GM19324 (cell line): ENCODE results near the gene NAA80.
"Not testable (repeated sequence)": the region's sequence is repeated elsewhere in the genome, so short reads cannot be mapped to it uniquely, and the experiment has no call there.

Experiments
- ATAC-seq: cut with Tn5 transposase; IDR thresholded peaks from one replicate; pipeline ENCODE4 v1.9.1; 2021; ENCODE audit warnings: mild to moderate bottlenecking, moderate library complexity; ENCODE audit not compliant: unreplicated experiment, low FRiP score

The NAA80 gene

DNA sequence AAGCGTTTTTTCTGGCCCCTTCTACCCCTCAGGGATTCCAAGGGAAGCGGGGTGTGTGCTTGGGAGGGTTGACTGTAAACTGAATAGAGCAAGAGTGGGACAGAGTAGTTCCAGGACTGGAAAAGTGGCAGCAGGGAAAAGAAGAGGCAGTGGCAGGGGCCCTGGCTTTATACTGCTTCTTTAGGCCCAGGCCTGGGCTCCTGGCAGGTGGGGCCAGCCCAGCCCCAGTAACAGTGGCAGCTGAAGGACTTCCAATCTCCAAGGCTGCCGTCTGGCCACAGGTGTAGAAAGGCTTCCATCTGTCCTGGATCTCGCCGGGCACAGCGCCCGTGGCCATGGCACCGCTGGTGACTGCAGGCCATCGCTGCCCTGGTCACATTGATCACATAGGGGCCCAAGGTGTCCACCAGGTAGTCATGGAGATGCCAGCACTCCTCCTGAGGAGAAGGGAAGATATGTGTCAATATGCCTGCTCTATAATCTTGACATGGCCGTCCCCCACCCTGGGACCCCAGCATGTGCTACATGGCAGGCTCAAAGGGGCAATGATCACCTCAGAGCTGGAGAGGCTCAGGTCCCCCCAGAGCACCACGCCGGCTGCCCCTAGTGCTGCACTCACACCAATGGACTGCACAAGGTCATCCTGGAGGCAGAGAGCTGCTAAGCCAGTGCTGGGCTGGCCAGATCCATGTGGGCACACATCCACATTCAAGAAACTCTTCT lies 6.0 kb downstream of the NAA80 start:
- ATAC-seq: no peak

DNA sequence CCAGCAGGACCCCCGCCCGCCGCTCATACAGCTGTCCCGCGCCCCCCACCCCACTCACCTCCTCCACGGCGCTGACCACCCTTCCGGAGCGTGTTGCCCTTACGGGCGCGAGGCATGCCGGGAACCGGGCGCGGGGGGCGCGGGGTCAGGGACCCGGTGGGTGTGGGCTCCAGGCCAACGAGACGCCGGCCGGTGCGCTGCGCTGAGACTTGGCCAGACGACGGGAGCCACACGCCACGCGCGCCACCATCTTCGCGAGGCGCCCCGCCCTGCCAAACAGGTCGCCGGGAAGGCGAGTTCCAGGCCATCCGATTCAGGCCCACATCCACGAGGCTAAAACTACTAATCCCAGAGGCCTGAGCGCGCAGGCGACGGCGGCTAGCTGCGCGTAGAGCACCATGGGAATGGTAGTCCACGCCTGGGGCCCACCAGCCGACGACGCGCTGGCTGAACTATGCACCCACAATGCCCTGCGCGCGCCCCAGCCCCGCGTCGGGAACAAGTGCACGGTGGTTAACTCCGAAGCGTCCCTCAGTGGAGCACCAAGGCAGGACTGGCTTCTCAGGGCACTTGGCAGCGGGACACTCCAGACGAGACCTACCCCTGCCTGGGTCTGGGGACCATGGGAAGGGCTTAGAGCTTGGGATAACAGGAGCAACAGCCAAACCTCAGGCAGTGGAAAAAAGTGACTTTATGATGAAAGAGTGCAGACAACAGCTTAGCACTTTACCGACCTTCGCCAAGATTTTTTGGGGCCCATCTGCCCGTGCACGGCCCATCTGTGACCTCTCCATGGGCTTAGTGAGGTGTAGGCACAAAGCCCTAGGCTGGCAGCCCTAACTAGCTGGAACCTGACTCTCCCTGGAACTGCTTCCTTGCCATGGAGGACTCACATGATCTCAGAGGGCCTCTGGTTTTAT lies 6.8 kb downstream of the NAA80 start, which contains the start of gene IFRD2:
Gene IFRD2, minus strand, starts transcription at position 271 of the 920 bp plus-strand sequence. Its CDS starts 155 bp downstream, at position 116.
- ATAC-seq: peak; percentile 89

DNA sequence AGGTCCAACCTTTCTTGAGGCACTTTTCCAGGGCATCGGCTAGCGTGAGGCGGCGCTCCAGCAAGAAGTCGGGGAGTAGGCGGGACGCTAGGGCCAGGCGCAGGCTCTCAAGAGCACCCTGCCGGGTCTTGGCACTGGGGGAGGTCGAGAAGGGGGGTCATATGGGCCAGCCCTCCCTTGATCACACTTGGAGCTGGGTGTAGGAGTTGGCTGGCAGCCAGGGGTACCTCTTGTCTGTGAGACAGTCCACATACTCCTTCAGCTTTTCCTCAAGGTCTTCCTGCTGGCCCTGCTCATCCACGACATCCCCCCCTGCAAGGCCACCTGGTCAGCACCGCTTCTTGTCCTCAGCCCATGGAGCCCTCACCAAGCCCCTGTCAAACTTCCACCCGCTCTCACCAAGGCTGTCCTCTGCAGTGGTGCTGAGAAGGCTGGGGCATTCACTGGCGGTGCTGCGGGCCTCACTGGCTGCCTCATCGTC lies 9.0 kb downstream of the NAA80 start:
- ATAC-seq: no peak

DNA sequence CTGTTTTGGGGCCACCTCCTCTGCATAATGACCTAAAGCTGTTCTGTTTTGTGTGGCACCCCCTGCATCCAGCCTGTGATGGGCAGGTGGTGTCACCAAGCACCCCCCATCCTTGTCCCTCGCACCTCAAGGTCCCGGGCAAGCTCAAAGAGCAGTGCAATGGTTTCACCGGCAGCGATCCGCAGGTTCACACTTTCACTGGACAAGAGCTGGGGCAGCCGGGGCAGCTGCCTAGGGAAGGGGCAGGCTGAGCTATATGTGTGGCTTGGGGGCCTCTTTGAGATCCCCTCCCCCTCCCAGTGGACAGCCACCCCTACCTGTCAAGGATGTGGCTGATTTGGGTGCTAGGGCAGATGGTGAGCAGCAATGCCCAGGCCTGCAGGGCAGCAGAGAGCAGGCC lies 10.1 kb downstream of the NAA80 start:
- no peak for ATAC-seq

DNA sequence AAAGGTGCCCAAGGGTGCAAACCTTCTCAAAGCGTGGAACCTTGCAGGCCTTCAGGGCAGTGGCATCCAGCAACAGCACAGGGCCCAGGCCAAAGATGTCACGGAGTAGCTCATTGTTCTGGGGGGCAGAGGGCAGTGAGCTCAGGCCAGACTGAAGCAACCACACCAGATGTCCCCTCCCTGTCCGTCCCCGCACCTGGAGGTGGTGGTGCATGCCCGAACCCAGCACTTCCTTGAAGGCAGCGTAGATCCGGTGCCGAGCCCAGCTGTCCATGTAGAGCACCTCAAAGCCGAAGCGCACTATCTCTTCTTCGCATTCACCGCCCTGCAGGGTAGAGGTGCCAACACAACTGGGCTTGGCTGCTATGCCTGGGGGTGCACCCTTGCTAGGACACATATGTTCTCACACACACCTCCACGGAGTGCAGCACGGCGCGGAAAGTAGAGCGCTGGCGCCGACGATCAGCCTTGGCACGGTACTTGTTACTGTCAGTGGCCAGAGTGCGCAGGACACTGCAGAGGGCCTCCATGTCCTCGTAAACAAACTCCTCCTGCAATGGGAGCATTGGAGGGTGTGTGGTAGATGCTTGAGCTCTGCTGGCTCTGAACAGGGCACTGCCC lies 10.7 kb downstream of the NAA80 start:
- no peak for ATAC-seq

DNA sequence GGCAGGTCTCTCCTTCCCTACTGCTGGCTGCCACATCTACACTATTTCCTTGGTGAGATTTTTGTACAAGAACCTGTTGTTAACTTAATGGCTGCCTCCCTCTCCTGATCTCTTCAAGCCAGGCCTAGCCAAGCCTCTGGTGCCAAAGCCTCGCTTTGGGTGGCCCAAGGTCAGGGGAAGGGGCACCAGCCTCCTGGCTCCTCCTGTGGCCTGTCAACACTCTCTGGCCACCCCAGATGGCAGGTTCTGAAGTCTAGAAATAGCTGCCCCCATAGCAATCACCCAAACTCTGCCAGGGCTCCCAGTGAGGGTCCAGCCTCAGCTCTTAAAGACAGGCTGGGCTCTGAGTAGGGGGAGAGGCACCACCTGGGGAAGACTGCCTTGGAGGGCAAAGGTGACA lies 11.9 kb downstream of the NAA80 start:
- ATAC-seq: no peak

DNA sequence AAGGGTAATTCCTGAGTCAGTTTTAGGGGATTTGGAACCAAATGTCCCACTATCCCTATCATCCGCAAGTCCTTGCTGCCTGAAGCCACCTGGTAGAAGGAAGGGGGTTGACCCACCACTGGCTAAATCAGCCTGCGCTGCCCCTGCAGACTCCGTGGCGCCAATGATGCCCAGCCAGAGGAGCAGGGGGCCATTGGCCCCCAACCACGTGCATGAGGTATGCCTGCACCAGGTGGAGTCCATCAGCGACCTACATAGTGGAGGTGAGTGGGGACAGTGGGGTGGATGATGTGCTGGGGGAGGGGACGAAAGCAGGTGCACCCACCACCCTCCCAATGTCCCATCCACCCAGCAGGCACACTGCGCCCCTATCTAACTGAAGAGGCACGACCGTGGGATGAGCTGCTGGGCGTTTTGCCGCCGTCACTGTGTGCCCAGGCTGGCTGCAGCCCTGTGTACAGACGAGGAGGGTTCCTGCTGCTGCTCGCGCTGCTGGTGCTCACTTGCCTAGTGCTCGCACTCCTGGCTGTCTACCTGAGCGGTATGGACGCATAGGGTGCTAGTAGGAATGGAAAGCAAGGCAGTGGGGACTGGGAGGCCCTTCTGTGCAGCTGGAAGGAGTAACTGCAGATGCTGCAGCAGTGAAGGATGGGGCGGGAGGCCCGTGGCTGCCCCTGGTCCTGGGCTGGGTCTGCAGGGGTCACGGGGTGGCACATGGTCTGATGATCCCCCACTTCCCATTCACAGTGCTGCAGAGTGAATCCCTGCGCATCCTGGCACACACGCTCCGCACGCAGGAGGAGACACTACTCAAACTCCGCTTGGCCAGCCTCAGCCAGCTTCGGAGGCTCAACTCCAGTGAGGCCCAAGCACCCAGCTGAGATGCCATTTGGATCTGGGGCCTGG lies 12.6 kb downstream of the NAA80 start:
- no peak for ATAC-seq

DNA sequence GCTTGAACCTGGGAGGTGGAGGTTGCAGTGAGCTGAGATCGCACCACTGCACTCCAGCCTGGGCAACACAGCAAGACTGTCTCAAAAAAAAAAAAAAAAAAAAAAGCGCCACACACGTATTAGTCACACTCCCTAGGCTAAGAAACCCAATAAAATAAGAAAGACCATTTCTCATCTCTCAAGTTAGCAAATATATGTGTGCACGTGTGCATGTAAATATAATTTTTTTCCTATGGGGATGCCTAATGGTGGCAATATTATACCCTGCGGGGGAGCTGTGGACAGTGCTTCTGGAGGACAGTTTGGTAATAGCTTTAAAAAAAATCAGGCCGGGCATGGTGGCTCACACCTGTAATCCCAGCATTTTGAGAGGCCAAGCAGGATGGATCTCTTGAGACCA lies 15.1 kb downstream of the NAA80 start:
- not testable (repeated sequence) for ATAC-seq

DNA sequence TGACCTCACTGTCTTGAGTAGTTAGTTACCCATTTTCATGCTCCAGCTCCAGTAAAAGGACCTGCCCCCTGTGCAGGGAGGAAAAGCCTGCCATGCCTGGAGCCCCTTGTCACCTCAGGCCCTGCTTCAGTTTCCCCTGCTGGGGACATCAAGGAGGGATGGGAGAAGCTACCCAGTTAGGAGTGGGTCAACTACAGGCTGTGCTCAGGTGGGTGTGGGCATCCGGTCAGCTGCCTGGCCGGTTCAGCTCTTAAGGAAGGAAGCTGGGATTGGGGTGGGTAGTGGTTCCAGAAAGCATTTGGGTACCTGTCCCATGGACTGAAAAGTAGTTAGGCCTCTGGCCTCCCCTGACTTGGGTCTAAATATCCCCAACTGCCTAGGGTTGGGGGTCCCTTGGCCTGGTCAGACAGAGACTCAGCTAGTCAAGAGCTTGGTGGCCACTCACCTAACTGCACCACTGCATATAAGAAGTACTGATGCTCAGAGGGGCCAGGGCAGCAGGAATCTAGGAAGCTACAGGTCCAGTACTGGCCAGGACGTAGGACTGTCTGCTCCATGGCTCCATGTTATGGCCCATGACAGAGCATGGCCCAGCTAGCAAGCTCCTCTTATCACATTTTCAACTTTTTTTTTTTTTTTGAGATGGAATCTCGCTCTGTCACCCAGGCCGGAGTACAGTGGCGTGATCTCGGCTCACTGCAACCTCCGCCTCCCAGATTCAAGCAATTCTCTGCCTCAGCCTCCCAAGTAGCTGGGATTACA lies 19.8 kb downstream of the NAA80 start:
- ATAC-seq: no peak

DNA sequence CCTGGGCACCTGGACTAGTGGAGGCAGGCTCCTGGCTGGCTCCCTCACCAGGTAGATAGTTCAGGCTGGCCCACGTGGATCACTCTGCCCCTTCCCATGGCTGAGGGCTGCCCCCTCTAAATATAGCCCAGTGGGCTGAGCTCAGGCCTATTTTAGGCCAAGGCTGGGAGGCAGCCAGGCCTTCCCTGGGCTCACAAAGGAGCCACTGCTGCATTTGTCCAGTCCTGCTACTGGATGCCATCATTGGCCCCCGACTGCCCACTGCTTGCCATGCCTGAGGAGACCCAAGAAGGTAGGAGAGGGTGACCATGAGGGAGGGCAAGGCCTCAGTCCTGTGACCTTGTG lies 20.4 kb downstream of the NAA80 start, which contains the start of gene LSMEM2:
Gene LSMEM2, plus strand, starts transcription at position 208 of the 345 bp plus-strand sequence. Its CDS starts 27 bp downstream, at position 235.
- ATAC-seq: no peak

DNA sequence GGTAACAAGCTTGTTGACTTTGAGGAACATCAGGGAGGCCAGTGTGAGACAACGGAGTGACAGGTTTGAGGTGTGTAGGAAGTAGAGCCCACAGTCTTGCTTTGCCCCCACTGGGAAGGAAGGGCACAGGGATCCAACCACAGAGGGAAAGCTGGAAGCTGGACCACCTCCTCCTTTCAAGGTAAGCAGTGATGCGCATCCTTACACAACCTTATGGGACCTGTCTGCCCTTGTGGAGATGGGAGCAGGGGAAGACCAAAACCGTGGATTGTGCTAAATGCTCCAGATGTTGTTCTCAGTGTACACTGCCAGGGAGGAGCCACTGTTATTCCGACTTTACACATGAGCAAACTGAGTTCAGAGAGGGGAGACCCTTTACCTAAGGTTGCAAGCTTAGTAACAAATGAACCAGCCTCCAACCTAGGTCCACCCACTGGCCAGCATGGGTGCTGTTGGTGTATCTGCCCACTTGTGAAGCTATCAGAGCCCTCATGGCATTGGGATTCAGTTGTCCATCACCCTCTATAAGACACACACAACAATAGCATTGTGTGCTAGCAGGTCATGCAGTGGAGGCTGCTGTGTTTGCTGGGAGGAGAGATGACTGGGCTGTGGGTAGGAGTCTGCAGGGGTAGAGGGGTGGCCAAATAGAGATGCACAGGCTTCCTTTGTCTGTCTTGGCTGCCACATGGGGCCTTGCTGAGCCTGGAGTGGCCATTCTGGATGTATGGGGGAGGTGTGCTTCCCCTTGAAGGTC lies 20.9 kb downstream of the NAA80 start:
- no peak for ATAC-seq

DNA sequence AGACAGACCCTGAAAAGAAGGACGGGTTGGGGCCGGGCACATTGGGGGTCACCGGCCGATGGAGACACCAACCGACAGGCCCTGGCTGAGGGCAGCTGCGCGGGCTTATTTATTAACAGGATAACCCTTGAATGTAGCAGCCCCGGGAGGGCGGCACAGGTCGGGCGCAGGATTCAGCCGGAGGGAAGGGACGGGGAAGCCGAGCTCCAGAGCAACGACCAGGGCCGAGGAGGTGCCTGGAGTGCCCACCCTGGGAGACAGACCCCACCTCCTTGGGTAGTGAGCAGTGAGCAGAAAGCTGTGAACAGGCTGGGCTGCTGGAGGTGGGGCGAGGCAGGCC lies 22.5 kb downstream of the NAA80 start:
- ATAC-seq: no peak

DNA sequence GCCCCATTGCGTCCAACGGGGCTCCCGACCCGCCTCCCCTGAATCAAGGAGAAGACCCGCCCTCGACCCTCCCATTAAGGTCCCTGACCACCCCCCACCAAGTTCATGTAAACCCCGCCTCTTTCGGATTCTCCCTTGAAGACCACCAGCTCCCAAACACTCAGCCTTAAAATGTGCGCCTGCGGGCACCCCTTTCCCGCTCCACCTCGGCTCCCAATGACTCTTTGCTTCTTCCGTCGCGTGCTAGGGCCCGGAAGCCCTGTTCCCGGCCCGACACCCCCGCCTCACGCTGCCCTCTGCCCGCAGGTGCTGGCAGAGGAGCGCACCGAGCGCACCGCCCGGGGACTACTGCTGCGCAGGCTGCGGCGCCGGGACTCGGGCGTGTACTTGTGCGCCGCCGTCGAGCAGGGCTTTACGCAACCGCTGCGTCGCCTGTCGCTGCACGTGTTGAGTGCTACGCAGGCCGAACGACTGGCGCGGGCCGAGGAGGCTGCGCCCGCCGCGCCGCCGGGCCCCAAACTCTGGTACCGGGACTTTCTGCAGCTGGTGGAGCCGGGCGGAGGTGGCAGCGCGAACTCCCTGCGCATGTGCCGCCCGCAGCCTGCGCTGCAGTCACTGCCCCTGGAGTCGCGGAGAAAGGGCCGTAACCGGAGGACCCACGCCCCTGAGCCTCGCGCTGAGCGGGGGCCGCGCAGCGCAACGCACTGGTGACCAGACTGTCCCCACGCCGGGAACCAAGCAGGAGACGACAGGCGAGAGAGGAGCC lies 23.0 kb downstream of the NAA80 start:
- no peak for ATAC-seq

DNA sequence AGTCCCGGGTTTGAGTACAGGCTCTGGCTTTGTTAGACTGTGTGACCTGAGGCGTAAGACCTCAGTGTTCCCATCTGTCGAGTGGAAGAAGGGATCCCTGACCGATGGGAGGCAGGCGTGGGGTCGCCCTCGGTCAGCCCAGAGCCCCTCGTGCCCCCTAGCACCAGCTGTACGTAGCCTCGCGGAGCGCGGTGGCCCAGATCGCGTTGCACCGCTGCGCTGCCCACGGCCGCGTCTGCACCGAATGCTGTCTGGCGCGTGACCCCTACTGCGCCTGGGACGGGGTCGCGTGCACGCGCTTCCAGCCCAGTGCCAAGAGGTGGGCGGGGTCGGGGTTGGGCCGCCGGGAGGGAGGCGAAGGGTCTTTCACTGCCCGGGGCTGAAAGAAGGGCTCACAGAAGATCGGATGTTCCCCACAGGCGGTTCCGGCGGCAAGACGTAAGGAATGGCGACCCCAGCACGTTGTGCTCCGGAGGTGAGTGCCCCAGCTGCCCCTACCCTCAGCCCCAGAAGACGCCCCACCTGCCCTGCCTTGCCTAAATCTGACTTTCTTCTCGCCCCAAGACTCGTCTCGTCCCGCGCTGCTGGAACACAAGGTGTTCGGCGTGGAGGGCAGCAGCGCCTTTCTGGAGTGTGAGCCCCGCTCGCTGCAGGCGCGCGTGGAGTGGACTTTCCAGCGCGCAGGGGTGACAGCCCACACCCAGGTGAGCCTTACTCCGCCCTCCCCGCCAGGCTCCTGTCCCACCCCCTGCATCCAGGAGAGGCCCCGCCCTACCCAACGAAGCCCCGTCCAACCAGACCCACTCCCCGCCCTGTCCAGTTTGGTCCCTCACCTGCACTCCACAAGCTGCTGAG lies 23.8 kb downstream of the NAA80 start:
- ATAC-seq: no peak

DNA sequence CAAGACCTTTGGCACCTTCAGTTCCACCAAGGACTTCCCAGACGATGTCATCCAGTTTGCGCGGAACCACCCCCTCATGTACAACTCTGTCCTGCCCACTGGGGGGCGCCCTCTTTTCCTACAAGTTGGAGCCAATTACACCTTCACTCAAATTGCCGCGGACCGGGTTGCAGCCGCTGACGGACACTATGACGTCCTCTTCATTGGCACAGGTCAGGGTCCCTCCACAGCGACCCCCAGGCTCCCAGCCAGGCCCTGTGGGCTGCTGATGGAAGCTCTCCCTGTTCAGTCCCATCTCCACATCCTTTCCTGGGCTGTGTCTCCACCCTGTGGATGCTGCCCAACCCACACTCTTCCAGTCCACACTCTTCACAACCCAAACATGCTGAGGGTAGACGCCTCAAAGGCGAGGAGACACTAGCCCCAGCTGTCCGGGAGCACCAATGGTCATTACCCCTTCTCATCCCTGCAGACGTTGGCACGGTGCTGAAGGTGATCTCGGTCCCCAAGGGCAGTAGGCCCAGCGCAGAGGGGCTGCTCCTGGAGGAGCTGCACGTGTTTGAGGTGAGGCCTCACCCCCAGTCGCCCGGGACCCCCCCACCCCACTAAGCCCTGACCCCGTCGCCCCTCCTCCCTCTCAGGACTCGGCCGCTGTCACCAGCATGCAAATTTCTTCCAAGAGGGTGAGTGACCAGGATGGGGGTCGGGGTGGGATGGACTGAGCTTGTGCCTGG lies 24.7 kb downstream of the NAA80 start:
- no peak for ATAC-seq

DNA sequence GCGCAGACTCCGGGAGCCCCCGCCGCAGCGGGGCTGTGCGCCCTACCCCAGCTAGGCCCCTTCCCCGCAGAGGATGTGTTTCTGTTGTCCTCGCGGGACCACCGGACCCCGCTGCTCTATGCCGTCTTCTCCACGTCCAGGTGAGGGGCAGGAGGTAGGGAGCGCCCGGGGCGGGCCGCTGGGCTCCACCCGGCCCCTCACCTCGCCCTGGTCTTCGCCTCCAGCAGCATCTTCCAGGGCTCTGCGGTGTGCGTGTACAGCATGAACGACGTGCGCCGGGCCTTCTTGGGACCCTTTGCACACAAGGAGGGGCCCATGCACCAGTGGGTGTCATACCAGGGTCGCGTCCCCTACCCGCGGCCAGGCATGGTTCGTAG lies 25.5 kb downstream of the NAA80 start:
- ATAC-seq: no peak
